HG02981 (cell line): ENCODE measurements around the gene TJP3.

Experiments
- ATAC-seq: cut with Tn5 transposase; IDR thresholded peaks from one replicate; pipeline ENCODE4 v1.9.1; 2021; ENCODE audit warnings: mild to moderate bottlenecking, moderate library complexity; ENCODE audit not compliant: unreplicated experiment

The TJP3 gene

GRCh38 chr19:3671680-3672574 lies 36.3 kb upstream of the TJP3 start:
- no peak for ATAC-seq

DNA sequence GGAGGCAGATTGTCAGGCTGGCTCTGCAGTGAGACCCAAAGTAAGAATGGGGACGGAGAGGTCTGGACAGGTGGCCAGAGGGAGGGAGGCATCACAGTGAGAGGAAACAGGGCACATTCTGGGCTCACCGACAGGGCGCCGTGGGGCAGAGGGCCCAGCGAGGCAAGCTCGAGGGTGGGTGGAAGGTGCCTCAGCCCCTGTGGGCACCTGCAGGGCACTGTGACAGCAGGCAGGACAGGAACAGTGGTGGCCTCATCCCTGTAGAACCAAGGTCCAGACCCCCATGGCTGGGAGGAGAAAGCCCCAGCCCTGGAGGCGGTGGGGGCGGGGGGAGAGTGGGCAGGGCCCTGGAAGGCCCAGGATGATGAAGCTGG lies 35.6 kb upstream of the TJP3 start:
- ATAC-seq: no peak

DNA sequence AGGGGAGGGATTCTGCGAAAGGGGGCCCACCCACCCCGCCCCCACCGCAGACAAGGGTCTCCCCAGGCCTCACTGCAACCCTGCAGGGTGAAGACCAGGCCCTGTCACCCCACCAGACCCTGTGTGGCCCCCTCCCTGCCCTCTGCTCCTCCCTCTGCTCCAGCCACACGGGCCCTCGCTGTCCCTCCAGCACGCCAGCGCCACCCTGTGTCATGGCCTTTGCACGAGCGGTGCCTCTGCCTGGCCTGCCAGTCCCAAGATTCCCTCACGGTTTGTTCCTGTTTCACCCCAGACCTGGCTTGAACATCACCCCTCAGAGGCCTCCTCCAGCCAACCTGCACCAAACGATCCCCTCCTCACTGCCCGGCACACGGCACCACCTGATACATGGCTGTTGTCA lies 35.2 kb upstream of the TJP3 start:
- ATAC-seq: no peak

GRCh38 chr19:3673506-3674439 lies 34.4 kb upstream of the TJP3 start:
- ATAC-seq: no peak

DNA sequence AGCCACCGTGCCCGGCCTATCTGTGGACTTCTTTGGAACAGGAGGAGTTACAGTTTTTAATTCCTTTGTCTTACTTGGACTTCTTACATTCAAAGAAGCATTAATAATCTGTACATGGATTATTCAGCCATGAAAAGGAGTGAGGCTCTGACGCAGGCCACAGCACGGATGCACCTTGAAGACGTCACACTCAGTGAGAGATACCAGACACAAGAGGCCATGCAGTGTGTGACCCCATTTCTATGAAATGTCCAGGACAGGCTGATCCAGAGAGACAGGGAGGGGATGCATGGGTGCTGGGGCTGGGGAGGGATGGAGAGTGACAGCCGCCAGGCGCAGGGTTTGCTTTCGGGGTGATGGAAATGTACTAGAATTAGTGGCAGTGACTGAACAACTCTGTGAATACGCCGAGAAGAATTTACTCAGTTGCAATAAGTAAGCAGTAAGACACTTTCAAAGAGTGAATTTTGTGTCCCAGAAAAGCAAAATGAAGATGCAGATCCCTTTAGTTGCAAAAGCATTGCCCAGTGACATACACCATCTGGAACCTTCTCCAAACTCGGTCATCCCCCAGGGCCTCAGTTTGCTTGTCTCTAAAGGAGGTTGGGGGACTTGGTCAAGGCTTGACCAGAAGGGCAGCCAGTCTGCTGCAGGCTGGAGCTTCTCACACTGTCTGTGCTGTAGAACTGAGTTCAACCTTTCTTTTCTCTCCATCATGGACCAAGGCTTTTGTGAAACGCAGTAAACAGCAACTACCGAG lies 33.2 kb upstream of the TJP3 start:
- no peak for ATAC-seq

DNA sequence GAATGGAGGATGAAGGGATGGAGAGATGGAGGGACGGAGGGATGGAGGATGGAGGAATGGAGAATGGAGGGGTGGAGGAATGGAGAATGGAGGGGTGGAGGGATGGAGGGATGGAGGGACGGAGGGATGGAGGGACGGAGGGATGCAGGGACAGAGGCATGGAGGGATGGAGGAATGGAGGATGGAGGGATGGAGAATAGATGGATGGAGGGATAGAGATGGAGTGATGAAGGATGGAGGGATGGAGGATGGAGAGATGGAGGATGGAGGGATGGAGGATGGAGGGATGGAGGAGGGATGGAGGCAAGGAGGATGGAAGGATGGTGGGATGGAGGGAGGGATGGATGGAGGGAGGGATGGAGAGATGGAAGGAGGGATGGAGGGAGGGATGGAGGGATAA lies 30.0 kb upstream of the TJP3 start:
- no peak for ATAC-seq

DNA sequence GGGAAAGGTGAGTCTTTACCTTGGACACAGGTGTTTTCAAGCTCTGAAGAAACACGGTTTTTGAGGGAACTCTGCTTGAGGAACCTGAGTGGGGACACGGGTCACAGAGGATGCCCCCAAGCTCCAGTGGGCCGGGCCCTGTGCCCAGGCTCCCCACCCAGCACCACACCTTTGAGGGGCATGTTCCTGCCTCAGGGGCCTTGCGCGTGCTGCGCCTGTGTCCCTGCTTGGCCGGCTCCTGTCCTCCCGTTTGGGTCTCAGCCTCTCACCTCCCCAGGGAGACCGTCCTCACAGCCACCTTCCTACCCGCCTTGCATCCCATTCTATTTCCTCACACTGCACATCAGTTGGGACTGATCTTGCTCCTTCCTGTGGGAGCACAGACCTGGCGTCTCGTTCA lies 29.0 kb upstream of the TJP3 start:
- no peak for ATAC-seq

DNA sequence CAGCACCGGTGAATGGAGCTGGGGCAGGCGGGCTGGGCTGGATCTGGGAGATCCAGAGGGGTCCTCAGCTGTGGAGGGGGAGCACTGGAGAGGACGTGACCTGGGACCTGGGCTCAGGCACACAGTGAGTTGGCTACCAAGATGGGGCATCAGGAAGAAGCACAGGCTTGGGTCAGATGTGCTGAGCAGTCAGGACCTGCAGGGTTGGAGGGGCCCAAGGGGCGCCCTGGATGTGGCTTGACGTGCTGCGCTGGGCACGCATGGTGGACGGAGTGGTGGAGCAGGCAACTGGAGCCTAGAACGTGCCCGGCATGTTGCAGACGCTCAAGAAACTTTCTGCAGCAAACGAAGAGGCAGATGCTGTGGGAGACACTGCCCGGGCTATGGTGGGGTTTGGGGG lies 28.6 kb upstream of the TJP3 start:
- ATAC-seq: no peak

- ATAC-seq: no peak
Observed at GRCh38 chr19:3680939-3681338, 27.2 kb upstream of the TJP3 start.

GRCh38 chr19:3682286-3682685 lies 25.9 kb upstream of the TJP3 start:
- ATAC-seq: no peak

DNA sequence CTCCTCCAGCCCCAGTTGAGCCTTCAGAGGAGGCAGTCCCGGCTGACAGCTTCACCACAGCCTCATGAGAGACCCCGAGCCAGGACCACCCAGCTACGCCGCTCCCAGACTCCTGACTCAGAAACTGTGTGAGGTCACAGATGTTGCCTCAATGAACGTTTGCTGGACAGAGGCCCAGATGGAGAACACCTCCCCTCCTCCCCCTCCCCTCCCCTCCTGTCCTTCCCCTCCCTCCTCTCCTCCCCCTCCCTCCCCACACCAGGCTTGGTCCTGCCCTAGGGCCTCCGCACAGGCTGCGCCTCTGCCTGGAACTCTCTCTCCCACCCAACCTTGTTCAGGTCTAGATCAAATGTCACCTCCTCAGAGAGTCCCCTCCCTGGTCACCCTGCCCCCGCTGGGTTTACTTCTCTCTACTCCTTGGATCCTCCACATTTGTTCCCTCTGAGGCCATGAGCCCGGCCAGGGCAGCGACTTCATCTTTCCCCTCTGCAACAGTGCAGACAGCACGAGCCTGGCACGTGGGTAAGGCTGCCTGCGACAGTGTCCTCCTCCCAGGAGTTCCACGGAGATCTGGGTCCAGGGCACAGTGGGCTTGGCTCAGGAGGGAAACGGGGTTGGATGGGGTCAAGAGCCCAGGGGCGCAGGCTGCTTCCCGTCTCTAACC lies 25.3 kb upstream of the TJP3 start:
- ATAC-seq: no peak

DNA sequence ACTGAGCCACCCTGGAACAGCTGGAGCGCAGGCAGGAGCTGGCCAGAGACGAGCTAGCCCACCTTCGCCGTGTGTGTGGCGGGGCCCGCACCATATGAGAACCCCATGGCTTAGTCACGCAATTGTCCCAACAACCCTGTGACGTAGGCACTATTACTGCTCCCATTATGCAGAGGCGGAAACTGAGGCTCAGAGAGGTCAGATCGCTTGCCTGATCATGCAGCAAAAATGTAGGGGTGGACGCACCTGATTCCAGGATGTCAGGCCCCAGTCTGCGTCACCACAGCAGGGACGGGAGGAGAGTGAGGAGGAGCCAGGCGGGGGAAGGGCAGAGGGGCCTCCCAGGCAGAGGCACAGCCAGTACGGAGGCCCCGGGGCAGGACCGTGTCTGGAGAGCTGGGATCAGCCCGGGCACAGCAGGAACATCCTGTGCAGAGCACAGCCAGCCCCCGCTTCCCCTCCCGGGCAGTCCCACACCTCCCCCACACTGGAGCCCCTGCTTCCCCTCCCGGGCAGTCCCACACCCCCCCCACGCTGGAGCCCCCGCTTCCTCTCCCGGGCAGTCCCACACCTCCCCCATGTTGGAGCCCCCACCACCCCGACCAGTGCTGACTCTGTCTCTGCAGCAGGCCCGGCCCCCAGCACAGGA lies 24.7 kb upstream of the TJP3 start:
- no peak for ATAC-seq

- ATAC-seq: no peak
Observed at GRCh38 chr19:3684054-3684816, 23.9 kb upstream of the TJP3 start.

DNA sequence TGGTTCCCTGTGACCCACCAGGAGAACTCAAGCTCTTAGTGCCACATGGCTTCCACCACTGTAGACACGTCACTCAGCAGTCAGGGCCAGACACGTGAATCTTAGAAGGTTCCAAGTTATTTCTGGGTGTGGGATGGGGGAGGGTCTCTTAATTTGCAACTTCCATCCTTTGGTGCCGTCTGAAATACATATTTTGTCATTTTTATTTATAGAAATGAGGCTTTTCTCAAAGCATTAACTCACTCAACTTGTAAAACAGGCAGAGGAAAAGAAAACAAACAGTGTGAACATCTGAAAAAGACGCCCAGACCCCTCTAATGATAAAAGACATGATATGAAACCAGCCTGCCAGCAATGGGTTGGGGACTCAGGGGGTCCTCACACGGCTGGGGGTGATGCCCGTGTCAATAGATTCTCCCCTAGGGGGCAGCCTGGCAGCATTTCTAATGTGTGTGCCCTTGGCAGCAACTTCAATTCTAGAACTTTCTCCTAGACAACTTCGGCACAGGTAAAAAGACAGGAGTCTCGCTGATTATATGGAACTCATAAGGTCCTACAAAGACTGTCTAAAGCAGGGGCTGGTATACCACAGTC lies 23.3 kb upstream of the TJP3 start:
- no peak for ATAC-seq

GRCh38 chr19:3687393-3687773 lies 20.8 kb upstream of the TJP3 start:
- ATAC-seq: no peak

DNA sequence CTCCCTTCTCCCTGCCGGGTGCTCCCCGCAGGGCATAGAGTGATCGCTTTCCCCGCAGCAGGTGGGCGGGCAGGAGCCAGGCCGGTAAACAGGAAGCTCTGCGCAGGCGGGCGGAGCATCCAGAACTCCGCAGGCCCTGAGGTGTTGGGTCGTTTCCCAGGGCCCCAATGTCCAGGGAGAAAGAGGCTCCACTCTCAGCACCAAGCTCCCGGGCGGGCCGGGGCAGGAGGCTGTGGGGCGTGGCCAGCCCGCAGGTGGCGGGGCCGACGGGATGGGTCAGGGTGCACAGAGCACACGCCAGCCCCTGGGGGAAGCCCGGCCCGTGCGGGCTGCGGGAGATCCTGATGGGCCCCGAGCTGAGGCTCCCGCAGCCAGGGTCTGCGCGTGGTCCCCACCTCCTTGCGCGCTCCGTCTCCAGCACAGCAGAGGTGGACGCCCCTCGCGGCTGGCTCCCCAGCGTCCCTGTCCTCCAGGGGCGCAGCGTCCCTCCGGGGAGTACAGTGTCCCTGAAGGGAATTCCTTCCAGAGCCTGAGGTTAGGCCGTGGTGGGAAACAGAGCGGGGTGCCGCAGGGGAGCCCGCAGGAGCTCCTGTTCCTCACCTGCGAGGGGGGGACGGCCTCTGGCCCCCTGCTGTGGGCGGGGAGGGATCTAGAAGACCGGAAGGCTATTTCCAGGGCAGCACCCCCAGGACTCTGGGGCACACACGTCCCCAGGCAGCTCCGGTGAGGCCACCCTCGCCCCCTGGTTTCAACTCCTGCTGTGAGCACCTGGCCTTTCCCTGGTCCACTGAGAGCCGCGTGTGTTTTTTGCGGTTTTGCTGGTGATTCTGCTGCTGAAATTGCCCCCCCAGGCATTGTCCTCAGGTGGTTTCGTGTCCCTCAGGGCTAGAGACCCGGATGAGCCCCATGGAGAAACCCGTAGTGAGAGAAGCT lies 20.1 kb upstream of the TJP3 start:
- no peak for ATAC-seq

DNA sequence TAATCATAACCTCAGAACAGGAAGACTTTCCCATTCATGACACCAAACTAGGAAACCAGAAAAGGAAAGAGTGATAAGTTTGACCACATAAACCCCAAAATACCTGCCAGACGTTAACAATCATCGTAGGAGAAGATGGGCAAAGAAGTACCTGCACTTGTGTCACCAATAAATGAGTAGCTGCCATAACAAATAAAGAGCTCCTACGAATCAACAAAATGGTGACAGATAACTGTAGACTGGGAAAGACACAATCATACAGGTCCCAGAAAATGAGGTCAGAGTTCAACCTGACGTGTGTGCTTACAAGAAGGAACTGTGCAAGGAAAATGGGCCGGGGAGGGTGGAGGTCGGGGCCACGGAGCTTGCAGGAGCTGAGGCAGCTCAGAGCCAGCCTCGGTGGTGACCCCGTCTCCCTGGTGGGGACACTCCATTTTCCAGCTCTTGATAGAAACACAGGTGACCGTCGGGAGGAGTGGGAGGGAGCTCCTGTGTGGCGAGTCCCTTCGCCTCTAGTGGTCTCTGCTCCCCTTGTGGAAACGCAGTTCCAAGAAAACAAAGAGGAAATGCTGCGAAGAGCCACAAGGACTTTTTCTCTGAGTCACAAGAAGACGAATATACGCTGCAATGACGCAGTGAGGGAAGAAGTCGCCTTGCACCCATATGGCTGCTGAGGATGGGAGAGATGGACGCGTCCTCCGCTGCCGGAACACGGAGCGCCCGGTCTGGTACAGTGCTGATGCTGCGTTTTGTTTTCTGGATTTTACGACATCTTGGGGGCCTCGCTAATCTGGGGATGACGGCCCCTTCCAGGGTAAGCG lies 17.4 kb upstream of the TJP3 start:
- ATAC-seq: no peak
